Measurements from ENCODE around the gene ADPRHL1.

GRCh38 chr13:113476811-113477210, 23.5 kb upstream of the ADPRHL1 start:
- no peak for TF ChIP-seq EZH2 (IDR thresholded peaks at IDR 0.05; ENCODE audit: borderline replicate concordance)
- TF ChIP-seq CTCF (IDR thresholded peaks at IDR 0.05; ENCODE audit: poor library complexity): no peak
- TF ChIP-seq EZH2phosphoT487 (IDR thresholded peaks at IDR 0.05; ENCODE audit: low read depth, severe bottlenecking, unreplicated experiment): no peak
